Tibial nerve (tissue), 3 donors: Measurements from ENCODE around the gene NR2F2.

Source experiments
- CTCF ChIP-seq, 5 experiments: fragments of 200-600 bp in 3 of 5; fragments of 450-650 bp in 2 of 5; sonication (generic) in 3 of 5; IDR thresholded peaks; one replicate each; pipeline ENCODE4 v1.5.1; 2016 to 2019; ENCODE audit warnings: antibody characterized with exemption in 5 of 5, mild to moderate bottlenecking in 3 of 5, moderate library complexity in 2 of 5
- POLR2A ChIP-seq, 2 donors: fragments of 450-650 bp; IDR thresholded peaks; one replicate each; pipeline ENCODE4 v1.6.1; 2017; ENCODE audit warnings: antibody characterized with exemption in 2 of 2, mild to moderate bottlenecking in 2 of 2, moderate library complexity in 2 of 2

DNA sequence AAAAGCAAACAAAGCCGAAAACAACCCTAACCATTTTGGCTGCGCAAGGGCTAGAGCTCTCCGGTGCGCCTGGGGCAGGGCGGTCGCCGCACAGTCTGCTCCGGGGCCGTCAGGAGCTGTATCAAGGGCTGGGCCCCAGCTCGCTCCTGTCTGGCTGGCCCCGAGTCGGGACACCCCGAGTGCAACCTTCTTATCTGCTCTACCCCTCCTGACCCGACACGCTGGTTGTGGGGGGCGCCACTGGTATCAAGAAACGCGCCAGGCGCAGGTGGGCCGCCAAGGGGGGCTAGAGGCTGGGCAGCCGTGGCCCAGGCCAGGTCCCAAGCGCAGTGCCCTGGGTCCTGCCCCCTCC lies 36.0 kb downstream of the NR2F2 start:
- TF ChIP-seq POLR2A (IDR thresholded peaks at IDR 0.05) (no peak), CTCF (IDR thresholded peaks at IDR 0.05) (no peak)
